Measurements from ENCODE around the gene SMYD2. TPM values are rescaled to one million over a fixed set of nuclear protein-coding genes. Genes with fewer than 3 reads are reported as not detected.

SMYD2 gene
- total and polyA plus RNA-seq, 2 experiments from 2014 or later, result 34.9 to 52.1 TPM

DNA sequence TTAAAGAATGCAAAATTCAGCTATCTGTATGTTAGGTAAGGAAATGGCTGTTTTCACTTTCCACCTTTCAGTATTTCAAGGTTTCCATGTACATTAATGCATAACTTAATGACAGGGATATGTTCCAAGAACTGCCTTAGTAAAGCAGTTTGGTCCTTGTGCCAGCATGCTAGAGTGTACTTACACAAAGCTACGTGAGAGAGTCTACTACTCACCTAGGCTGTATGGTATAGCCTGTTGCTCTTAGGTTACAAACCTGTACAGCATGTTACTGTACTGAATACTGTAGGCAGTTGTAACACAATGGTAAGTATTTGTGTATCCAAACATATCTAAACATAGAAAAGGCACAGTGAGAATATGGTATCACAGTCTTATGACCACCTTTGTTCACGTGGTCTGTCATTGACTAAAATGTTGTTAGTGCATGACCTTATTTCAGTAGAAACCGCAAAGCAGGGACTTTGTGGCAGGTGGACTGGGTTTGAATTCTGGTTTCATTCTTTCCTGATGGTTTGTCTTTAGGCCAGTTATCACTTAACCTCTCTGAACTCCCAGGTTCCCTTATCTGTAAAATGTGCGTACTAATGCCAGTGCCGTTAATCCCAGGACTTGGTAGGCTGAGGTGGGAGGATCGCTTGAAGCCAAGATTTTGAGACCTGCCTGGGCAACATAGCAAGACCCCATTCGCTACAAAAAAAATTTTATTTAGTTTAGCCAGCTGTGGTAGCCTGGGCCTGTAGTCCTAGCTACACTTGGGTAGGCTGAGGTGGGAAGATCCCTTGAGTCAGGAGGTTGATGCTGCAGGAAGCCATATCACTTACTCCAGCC lies 4.9 kb downstream of the SMYD2 start:
- H3K27ac ChIP-seq, result no peak overlapping the region
- no peaks in the 10 kb centered on the region for H3K27me3 ChIP-seq (replicated peaks; ENCODE audit: insufficient read depth)
- H3K4me1 ChIP-seq (ENCODE audit: insufficient read depth), result no peaks in the 10 kb centered on the region
- in situ Hi-C loops (cut with MboI), result no loop called here
- H3K9me2 ChIP-seq (ENCODE audit: insufficient read depth), result no peaks in the 10 kb centered on the region
- 98% methylated on average over 7 of the region's 7 CpGs for WGBS, 2 experiments (ENCODE audit: low coverage in 1 of 2, low lambda C conversion rate in 2 of 2, missing lambda C conversion rate in 2 of 2)
- H4K20me1 ChIP-seq (ENCODE audit: insufficient read depth), result no peaks in the 10 kb centered on the region
- H3K4me3 ChIP-seq, result no peak overlapping the region
- no peaks in the 10 kb centered on the region for H3K36me3 ChIP-seq (ENCODE audit: low read depth)
- DNase-seq, result no peak
- TF ChIP-seq EZH2 (IDR thresholded peaks at IDR 0.05; ENCODE audit: insufficient read depth, poor library complexity, severe bottlenecking) (no peak), EZH2phosphoT487 (IDR thresholded peaks at IDR 0.05; ENCODE audit: insufficient read depth, low read depth) (no peak)
- no peak overlapping the region for H2AFZ ChIP-seq
- no peaks in the 10 kb centered on the region for H3K9me3 ChIP-seq (ENCODE audit: low read depth)
- H3K9ac ChIP-seq, result no peak overlapping the region
- H3K79me2 ChIP-seq (ENCODE audit: insufficient read depth), result peaks cover 74% of the 10 kb centered on the region
- H3K4me2 ChIP-seq (ENCODE audit: unreplicated experiment), result no peak overlapping the region
- H3F3A ChIP-seq (ENCODE audit: insufficient read depth), result peaks cover 5% of the 10 kb centered on the region

DNA sequence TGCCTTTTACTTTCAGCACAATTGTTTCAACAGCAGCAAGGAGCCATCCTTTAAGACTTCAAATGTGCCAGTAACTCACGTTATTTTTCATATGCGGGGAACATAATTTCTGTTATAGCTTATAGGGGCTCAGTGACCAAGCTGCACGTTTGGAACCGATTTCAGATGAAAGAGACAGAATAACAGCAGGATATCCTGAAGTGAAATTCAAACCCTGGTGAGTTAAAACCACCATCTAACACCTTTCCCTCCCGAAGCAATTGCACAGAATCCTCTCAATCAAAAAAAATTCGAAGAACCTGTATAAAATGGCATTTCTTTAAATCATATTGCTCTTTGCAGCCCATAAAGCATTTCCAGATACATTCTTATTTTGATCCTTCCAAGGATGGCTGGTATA lies 6.9 kb downstream of the SMYD2 start:
- Histone ChIP-seq H3F3A (ENCODE audit: insufficient read depth) (peaks cover 12% of the 10 kb centered on the region; the same call in 1 of the 2 replicates), H3K36me3 (ENCODE audit: low read depth) (no peaks in the 10 kb centered on the region), H3K27me3 (replicated peaks; ENCODE audit: insufficient read depth) (no peaks in the 10 kb centered on the region), H3K4me2 (ENCODE audit: unreplicated experiment) (no peak overlapping the region), H3K27ac (no peak overlapping the region), H3K9me2 (ENCODE audit: insufficient read depth) (no peaks in the 10 kb centered on the region), H4K20me1 (ENCODE audit: insufficient read depth) (no peaks in the 10 kb centered on the region), H3K4me1 (ENCODE audit: insufficient read depth) (0 out of 2 replicates have a peak, but pooled peaks cover 11% of the 10 kb centered on the region), H3K79me2 (ENCODE audit: insufficient read depth) (peaks cover 65% of the 10 kb centered on the region), H3K9ac (no peak overlapping the region), H3K4me3 (no peak overlapping the region), H3K9me3 (ENCODE audit: low read depth) (no peaks in the 10 kb centered on the region), H2AFZ (no peak overlapping the region)
- in situ Hi-C loops (cut with MboI), result no loop called here
- WGBS, 2 experiments (ENCODE audit: low coverage in 1 of 2, low lambda C conversion rate in 2 of 2, missing lambda C conversion rate in 2 of 2), result 81 to 83% methylated on average over 6 of the region's 6 CpGs
- no peak for DNase-seq
- TF ChIP-seq EZH2 (IDR thresholded peaks at IDR 0.05; ENCODE audit: insufficient read depth, poor library complexity, severe bottlenecking) (no peak), EZH2phosphoT487 (IDR thresholded peaks at IDR 0.05; ENCODE audit: insufficient read depth, low read depth) (no peak)

DNA sequence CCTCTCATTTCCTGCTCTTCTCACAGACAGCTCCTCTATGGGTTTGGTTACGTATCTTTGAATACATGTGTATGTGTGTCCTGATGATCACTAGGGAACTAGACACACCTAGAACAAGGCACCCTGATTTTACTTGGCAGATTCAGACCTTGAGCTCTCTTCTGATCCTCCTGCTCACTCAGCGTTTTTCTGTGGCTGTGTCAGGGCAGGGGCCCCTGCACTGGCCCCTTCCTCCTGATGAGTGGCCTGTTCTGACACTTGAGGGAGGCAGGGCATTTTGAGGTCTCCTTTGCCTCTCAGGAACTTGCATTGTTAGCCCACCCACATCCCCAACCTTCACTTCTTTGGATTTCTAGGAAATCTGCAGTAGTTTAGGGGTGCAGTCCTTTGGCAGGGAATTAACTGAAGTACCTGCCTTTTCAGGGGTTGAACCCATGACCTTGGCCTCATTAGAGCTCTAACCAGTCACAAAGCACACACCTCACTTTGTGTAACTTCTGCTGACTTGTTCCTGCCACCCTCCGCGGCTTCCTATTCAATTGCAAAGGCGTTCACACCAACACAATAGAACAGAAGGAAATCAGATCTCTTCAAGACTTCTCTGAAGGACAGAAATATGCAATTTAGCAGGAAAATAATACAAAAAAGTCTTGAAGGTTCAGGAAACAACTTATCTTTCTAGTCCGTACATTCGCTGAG lies 8.8 kb downstream of the SMYD2 start:
- Histone ChIP-seq H3K9ac (no peak overlapping the region), H3K4me3 (no peak overlapping the region), H3K9me3 (ENCODE audit: low read depth) (no peaks in the 10 kb centered on the region), H3K27me3 (replicated peaks; ENCODE audit: insufficient read depth) (no peaks in the 10 kb centered on the region), H3K27ac (no peak overlapping the region), H3K4me1 (ENCODE audit: insufficient read depth) (0 out of 2 replicates have a peak, but pooled peaks cover 11% of the 10 kb centered on the region), H2AFZ (no peak overlapping the region), H3K79me2 (ENCODE audit: insufficient read depth) (peaks cover 60% of the 10 kb centered on the region), H3K4me2 (ENCODE audit: unreplicated experiment) (no peak overlapping the region), H3K36me3 (ENCODE audit: low read depth) (no peaks in the 10 kb centered on the region), H4K20me1 (ENCODE audit: insufficient read depth) (no peaks in the 10 kb centered on the region; the same call in 1 of the 2 replicates), H3K9me2 (ENCODE audit: insufficient read depth) (no peaks in the 10 kb centered on the region), H3F3A (ENCODE audit: insufficient read depth) (peaks cover 12% of the 10 kb centered on the region; the same call in 1 of the 2 replicates)
- DNase-seq, result no peak
- TF ChIP-seq EZH2 (IDR thresholded peaks at IDR 0.05; ENCODE audit: insufficient read depth, poor library complexity, severe bottlenecking) (no peak), EZH2phosphoT487 (IDR thresholded peaks at IDR 0.05; ENCODE audit: insufficient read depth, low read depth) (no peak)
- 97 to 98% methylated on average over 7 of the region's 7 CpGs for WGBS, 2 experiments (ENCODE audit: low coverage in 1 of 2, low lambda C conversion rate in 2 of 2, missing lambda C conversion rate in 2 of 2)
- in situ Hi-C loops (cut with MboI), result no loop called here

DNA sequence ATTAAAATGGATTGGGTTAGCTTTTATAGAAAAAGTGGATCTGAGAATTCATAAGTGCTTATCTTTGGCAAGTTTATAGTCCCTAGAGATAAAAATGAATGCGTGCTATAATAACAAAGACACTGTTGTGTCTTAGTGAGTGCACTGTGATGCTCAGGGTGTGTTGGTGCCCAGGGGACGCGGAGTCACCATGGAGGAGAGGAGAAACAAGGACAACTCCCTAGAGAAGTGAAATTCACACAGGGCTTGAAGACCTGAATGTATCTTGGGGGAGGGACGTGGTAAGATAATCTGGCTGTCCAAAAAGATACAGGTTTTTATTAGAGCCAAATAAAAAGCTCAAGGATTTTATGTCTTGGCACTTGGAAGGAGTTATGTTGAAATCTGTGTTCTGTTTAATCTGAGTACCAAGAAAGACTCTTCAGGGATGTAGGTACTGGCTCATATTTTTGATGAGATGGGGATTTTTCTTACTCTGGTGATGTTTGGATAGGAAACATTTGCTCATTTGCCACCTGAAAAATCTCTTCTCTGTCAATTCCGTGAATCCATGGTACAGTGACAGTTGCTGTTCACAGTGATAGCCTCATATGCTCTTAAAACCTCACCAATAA lies 9.6 kb downstream of the SMYD2 start:
- 95 to 97% methylated on average over 5 of the region's 5 CpGs for WGBS, 2 experiments (ENCODE audit: low coverage in 1 of 2, low lambda C conversion rate in 2 of 2, missing lambda C conversion rate in 2 of 2)
- Histone ChIP-seq H3K4me1 (ENCODE audit: insufficient read depth) (0 out of 2 replicates have a peak, but pooled peaks cover 11% of the 10 kb centered on the region), H3K9me2 (ENCODE audit: insufficient read depth) (no peaks in the 10 kb centered on the region), H3K79me2 (ENCODE audit: insufficient read depth) (peaks cover 62% of the 10 kb centered on the region), H3F3A (ENCODE audit: insufficient read depth) (peaks cover 14% of the 10 kb centered on the region; the same call in 1 of the 2 replicates), H4K20me1 (ENCODE audit: insufficient read depth) (no peaks in the 10 kb centered on the region; the same call in 1 of the 2 replicates), H3K36me3 (ENCODE audit: low read depth) (no peaks in the 10 kb centered on the region), H2AFZ (no peak overlapping the region), H3K4me2 (ENCODE audit: unreplicated experiment) (no peak overlapping the region), H3K27ac (no peak overlapping the region), H3K9me3 (ENCODE audit: low read depth) (no peaks in the 10 kb centered on the region), H3K4me3 (no peak overlapping the region), H3K9ac (no peak overlapping the region), H3K27me3 (replicated peaks; ENCODE audit: insufficient read depth) (no peaks in the 10 kb centered on the region)
- no peak for DNase-seq
- TF ChIP-seq EZH2phosphoT487 (IDR thresholded peaks at IDR 0.05; ENCODE audit: insufficient read depth, low read depth) (no peak), EZH2 (IDR thresholded peaks at IDR 0.05; ENCODE audit: insufficient read depth, poor library complexity, severe bottlenecking) (no peak)
- in situ Hi-C loops (cut with MboI), result no loop called here

All from GM23248 (cell line).